ENCODE measurements around the gene PTPN6. TPM values are rescaled to one million over a fixed set of nuclear protein-coding genes. Genes with fewer than 3 reads are reported as not detected.

Gene PTPN6
- total and polyA plus RNA-seq, 10 of the 15 experiments (the other 5 are each of a cell fraction or from before 2014, with no cell fraction given): 229 to 457 (median 370) TPM

DNA sequence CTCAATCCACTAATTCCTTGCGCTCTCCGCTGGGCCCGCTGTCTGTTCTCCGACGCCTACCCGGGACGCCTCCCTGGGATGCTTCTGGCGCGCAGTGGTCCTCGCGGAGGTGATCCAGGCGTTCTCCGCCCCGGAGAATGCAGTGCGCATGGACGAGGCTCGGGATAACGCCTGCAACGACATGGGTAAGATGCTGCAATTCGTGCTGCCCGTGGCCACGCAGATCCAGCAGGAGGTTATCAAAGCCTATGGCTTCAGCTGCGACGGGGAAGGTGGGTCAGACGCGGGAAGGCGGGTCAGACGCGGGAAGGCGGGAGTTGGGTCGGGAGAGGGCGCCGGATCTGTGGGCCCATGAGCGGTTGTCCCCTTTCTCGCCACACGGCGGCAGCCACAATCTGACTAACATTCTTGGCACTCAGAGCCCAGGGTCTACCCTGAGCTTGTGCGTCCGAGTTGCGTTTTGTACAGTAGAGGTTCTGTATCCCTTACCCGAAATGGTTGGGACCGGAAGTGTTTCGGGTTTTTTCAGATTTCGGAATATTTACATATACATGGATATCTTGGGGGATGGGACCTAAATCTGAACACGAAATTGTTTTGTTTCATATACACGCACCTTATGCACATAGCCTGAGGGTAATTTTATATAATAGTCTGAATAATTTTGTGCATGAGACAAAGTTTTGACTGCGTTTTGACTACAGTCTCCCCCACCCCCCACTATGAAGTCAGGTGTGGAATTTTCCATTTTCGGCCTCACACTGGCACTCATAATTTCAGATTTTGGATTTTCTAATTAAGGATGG, 6.6 kb upstream of the PTPN6 start (continued):
- no peak for TF ChIP-seq E4F1 (IDR thresholded peaks at IDR 0.05; ENCODE audit: borderline replicate concordance, partially characterized antibody)
- no peak for TF ChIP-seq RBBP5 (conservative IDR thresholded peaks at IDR 0.05)
- no peak for TF ChIP-seq KAT2A (conservative IDR thresholded peaks at IDR 0.05; ENCODE audit: control insufficient read depth, low read depth, low read length)
- no peak for TF ChIP-seq POLR2AphosphoS5 (IDR thresholded peaks at IDR 0.05; ENCODE audit: low read length)
- TF ChIP-seq, protein P1, sequence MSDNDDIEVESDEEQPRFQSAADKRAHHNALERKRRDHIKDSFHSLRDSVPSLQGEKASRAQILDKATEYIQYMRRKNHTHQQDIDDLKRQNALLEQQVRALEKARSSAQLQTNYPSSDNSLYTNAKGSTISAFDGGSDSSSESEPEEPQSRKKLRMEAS (IDR thresholded peaks at IDR 0.05; ENCODE audit: low read depth, low read length): no peak; the same call in 1 of the 2 replicates
- peak; percentile 87 to 95 for TF ChIP-seq SRF (IDR thresholded peaks at IDR 0.05; ENCODE audit: low read depth in 2 of 2, low read length in 2 of 2)
- 0 out of 2 replicates have a peak, but pooled peaks have one; percentile 41 for TF ChIP-seq ZNF207 (IDR thresholded peaks at IDR 0.05; ENCODE audit: borderline replicate concordance)
- peak; percentile 25 for TF ChIP-seq E2F8 (IDR thresholded peaks at IDR 0.05; ENCODE audit: low read depth, partially characterized antibody)
- 0 out of 2 replicates have a peak, but pooled peaks have one; percentile 26 for TF ChIP-seq MEF2A (IDR thresholded peaks at IDR 0.05; ENCODE audit: insufficient read depth, low read depth, low read length)
- peak; percentile 97 for TF ChIP-seq EED (IDR thresholded peaks at IDR 0.05; ENCODE audit: low read depth)
- TF ChIP-seq, protein P2, sequence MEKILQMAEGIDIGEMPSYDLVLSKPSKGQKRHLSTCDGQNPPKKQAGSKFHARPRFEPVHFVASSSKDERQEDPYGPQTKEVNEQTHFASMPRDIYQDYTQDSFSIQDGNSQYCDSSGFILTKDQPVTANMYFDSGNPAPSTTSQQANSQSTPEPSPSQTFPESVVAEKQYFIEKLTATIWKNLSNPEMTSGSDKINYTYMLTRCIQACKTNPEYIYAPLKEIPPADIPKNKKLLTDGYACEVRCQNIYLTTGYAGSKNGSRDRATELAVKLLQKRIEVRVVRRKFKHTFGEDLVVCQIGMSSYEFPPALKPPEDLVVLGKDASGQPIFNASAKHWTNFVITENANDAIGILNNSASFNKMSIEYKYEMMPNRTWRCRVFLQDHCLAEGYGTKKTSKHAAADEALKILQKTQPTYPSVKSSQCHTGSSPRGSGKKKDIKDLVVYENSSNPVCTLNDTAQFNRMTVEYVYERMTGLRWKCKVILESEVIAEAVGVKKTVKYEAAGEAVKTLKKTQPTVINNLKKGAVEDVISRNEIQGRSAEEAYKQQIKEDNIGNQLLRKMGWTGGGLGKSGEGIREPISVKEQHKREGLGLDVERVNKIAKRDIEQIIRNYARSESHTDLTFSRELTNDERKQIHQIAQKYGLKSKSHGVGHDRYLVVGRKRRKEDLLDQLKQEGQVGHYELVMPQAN (conservative IDR thresholded peaks at IDR 0.05): peak; percentile 40
- peak; percentile 97 for TF ChIP-seq IKZF2 (IDR thresholded peaks at IDR 0.05)
- TF ChIP-seq ZBED1 (IDR thresholded peaks at IDR 0.05; ENCODE audit: borderline replicate concordance): no peak
- TF ChIP-seq SPI1 (IDR thresholded peaks at IDR 0.05; ENCODE audit: borderline replicate concordance, insufficient read depth, low read depth, low read length): no peak
- no peak for TF ChIP-seq NFYA (IDR thresholded peaks at IDR 0.05; ENCODE audit: borderline replicate concordance, low read depth, low read length)
- no peak for TF ChIP-seq MYC (IDR thresholded peaks at IDR 0.05; ENCODE audit: insufficient read depth, insufficient read length, insufficient replicate concordance, low read length, severe bottlenecking)
- TF ChIP-seq MXI1 (IDR thresholded peaks at IDR 0.05; ENCODE audit: low read depth, low read length): peak; percentile 36; the same call in 1 of the 2 replicates
- TF ChIP-seq SMC3 (IDR thresholded peaks at IDR 0.05; ENCODE audit: borderline replicate concordance, low read length): peak; percentile 89
- peak; percentile 11; the same call in 1 of the 2 replicates for TF ChIP-seq TAF1 (IDR thresholded peaks at IDR 0.05; ENCODE audit: borderline replicate concordance, low read depth, low read length)
- TF ChIP-seq PBX3 (IDR thresholded peaks at IDR 0.05; ENCODE audit: insufficient replicate concordance, low read depth, low read length): peak; percentile 52

Data from GM12878 (cell line).